HepG2 (cell line): ENCODE measurements around the gene SLC66A3. TPM values are rescaled to one million over a fixed set of nuclear protein-coding genes. Genes with fewer than 3 reads are reported as not detected.

Experiments
- ARID3A ChIP-seq: IDR thresholded peaks from 2 replicates; pipeline ENCODE4 v1.6.1; 2012; ENCODE audit warnings: low read depth, low read length, improper control_type of control experiment
- DPF2 ChIP-seq: sonication (generic); formaldehyde crosslinking; IDR thresholded peaks from 2 replicates; pipeline ENCODE4 v1.4.0; 2020; ENCODE audit warnings: mild to moderate bottlenecking, low read depth, missing genetic modification reagents, borderline replicate concordance
- EED ChIP-seq: sonication (generic); formaldehyde crosslinking; IDR thresholded peaks from 2 replicates; pipeline ENCODE4 v1.5.0; 2020; ENCODE audit warnings: mild to moderate bottlenecking, missing genetic modification reagents
- ELF3 ChIP-seq: IDR thresholded peaks from 2 replicates; pipeline ENCODE4 v1.6.1; 2016; ENCODE audit warnings: missing genetic modification reagents, missing compliant biosample characterization
- KAT8 ChIP-seq: IDR thresholded peaks from 2 replicates; pipeline ENCODE4 v1.6.1; 2016; ENCODE audit warnings: missing genetic modification reagents, missing compliant biosample characterization
- NR2F2 ChIP-seq: IDR thresholded peaks from 2 replicates; pipeline ENCODE4 v1.6.1; 2012; ENCODE audit warnings: low read depth, inconsistent platforms, borderline replicate concordance
- RFX1 ChIP-seq: fragments of 450-650 bp; IDR thresholded peaks from 2 replicates; pipeline ENCODE4 v1.6.1; 2017
- RFX5 ChIP-seq: IDR thresholded peaks from 2 replicates; pipeline ENCODE4 v1.6.1; 2011; ENCODE audit warnings: low read depth, low read length, improper control_type of control experiment
- SMAD3 ChIP-seq: sonication (generic); formaldehyde crosslinking; IDR thresholded peaks from 2 replicates; pipeline ENCODE4 v1.4.0; 2020; ENCODE audit warnings: missing genetic modification reagents
- SRF ChIP-seq: IDR thresholded peaks from 2 replicates; pipeline ENCODE4 v1.6.1; 2011; ENCODE audit warnings: mild to moderate bottlenecking, low read depth, low read length, moderate library complexity
- ZBTB44 ChIP-seq: sonication (generic); formaldehyde crosslinking; IDR thresholded peaks from 2 replicates; pipeline ENCODE4 v1.4.0; 2020; ENCODE audit warnings: missing genetic modification reagents
- ZNF337 ChIP-seq: sonication (generic); formaldehyde crosslinking; IDR thresholded peaks from 2 replicates; pipeline ENCODE4 v1.5.1; 2020; ENCODE audit warnings: missing genetic modification reagents, low read depth, mild to moderate bottlenecking, borderline replicate concordance
- ZNF430 ChIP-seq: sonication (generic); formaldehyde crosslinking; IDR thresholded peaks from 2 replicates; pipeline ENCODE4 v1.9.0; 2021; ENCODE audit warnings: mild to moderate bottlenecking, missing genetic modification reagents
- polyA plus RNA-seq, 8 experiments: library from polyadenylated mRNA; depleted of rRNA in 3 of 8; stranded (reverse) in 7 of 8; unstranded in 1 of 8; fragments of >200 nt; fragmentation: Illumina TruSeq in 4 of 8; extraction: Trizol in 4 of 8; gene quantifications; 2 replicates each; pipeline versions ENCODE4 v1.2.1 to v1.2.3, GENCODE V29; 2011 to 2016; ENCODE audit warnings: low read depth in 4 of 8, missing spikeins in 1 of 8, mixed read lengths in 1 of 8; ENCODE audit not compliant: insufficient read depth in 1 of 8
- total RNA-seq, 5 experiments: library from RNA; depleted of rRNA; stranded (reverse); fragments of >200 nt; fragmentation: Illumina TruSeq; extraction: Trizol; gene quantifications; 2 replicates each; pipeline ENCODE4 v1.2.3, GENCODE V29; 2016; ENCODE audit warnings: low read depth in 1 of 5
- TF ChIP-seq, protein P1 (sequence below), 2 experiments: sonication (generic) in 1 of 2; formaldehyde crosslinking in 1 of 2; IDR thresholded peaks; 2 replicates each; pipeline versions ENCODE4 v1.6.1 to v1.9.0; 2014 to 2022; ENCODE audit warnings: antibody characterized with exemption in 1 of 2, borderline replicate concordance in 1 of 2, inconsistent platforms in 1 of 2, low read depth in 1 of 2, missing genetic modification reagents in 1 of 2

The SLC66A3 gene
- total and polyA plus RNA-seq, 2 of the 13 experiments (the other 11 are each of a cell fraction or from before 2014, with no cell fraction given), result 2.2 to 3.7 TPM

DNA sequence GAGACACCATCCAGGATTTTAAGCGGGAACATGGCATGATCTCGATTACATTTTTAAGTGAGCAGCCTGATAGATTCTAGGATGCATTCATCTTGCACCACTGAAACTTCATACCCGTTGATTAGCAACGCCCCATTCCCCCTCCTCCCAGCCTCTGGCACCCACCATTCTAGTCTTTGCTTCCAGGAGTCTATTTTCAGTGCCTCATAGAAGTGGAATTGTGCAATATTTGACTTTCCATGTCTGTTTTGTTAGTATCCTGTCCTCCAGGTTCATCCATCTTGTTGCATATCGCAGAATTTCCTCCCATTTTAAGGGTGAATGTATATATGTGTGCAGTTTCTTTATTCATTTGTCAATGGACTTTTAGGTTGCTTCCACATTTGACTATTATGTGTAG is 20.9 kb upstream of the SLC66A3 start (continued):
- no peak for TF ChIP-seq ARID3A
- TF ChIP-seq SRF, result no peak
- TF ChIP-seq ELF3 (CRISPR knock-in tag), result peak; percentile 41; the same call in 1 of the 2 replicates
- TF ChIP-seq, protein P1, sequence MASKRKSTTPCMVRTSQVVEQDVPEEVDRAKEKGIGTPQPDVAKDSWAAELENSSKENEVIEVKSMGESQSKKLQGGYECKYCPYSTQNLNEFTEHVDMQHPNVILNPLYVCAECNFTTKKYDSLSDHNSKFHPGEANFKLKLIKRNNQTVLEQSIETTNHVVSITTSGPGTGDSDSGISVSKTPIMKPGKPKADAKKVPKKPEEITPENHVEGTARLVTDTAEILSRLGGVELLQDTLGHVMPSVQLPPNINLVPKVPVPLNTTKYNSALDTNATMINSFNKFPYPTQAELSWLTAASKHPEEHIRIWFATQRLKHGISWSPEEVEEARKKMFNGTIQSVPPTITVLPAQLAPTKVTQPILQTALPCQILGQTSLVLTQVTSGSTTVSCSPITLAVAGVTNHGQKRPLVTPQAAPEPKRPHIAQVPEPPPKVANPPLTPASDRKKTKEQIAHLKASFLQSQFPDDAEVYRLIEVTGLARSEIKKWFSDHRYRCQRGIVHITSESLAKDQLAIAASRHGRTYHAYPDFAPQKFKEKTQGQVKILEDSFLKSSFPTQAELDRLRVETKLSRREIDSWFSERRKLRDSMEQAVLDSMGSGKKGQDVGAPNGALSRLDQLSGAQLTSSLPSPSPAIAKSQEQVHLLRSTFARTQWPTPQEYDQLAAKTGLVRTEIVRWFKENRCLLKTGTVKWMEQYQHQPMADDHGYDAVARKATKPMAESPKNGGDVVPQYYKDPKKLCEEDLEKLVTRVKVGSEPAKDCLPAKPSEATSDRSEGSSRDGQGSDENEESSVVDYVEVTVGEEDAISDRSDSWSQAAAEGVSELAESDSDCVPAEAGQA (IDR thresholded peaks at IDR 0.05; ENCODE audit: low read depth), result no peak
- TF ChIP-seq, protein P1 (CRISPR knock-in tag; IDR thresholded peaks at IDR 0.05; ENCODE audit: borderline replicate concordance), result no peak
- TF ChIP-seq DPF2 (CRISPR knock-in tag), result 0 out of 2 replicates have a peak, but pooled peaks have one; percentile 36
- no peak for TF ChIP-seq NR2F2
- TF ChIP-seq SMAD3 (CRISPR knock-in tag), result 0 out of 2 replicates have a peak, but pooled peaks have one; percentile 34
- no peak for TF ChIP-seq ZNF337 (CRISPR knock-in tag)
- TF ChIP-seq RFX1, result no peak
- TF ChIP-seq EED (CRISPR knock-in tag), result no peak
- TF ChIP-seq RFX5, result no peak
- no peak for TF ChIP-seq ZBTB44 (CRISPR knock-in tag)
- peak; percentile 72 for TF ChIP-seq KAT8 (CRISPR knock-in tag)
- TF ChIP-seq ZNF430 (CRISPR knock-in tag), result no peak
